ENCODE measurements around the gene METTL8. TPM values are rescaled to one million over a fixed set of nuclear protein-coding genes. Genes with fewer than 3 reads are reported as not detected.

METTL8 gene
- total and polyA plus RNA-seq, 2 of the 13 experiments (the other 11 are each of a cell fraction or from before 2014, with no cell fraction given), result 18.6 to 68.2 TPM

- TF ChIP-seq, protein P1, sequence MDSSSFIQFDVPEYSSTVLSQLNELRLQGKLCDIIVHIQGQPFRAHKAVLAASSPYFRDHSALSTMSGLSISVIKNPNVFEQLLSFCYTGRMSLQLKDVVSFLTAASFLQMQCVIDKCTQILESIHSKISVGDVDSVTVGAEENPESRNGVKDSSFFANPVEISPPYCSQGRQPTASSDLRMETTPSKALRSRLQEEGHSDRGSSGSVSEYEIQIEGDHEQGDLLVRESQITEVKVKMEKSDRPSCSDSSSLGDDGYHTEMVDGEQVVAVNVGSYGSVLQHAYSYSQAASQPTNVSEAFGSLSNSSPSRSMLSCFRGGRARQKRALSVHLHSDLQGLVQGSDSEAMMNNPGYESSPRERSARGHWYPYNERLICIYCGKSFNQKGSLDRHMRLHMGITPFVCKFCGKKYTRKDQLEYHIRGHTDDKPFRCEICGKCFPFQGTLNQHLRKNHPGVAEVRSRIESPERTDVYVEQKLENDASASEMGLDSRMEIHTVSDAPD (CRISPR knock-in tag; IDR thresholded peaks at IDR 0.05), result 0 out of 2 replicates have a peak, but pooled peaks have one; percentile 31
- no peak for TF ChIP-seq KDM1A (CRISPR knock-in tag; IDR thresholded peaks at IDR 0.05)
- peak; percentile 53; the same call in 1 of the 2 replicates for TF ChIP-seq HNF4G (IDR thresholded peaks at IDR 0.05; ENCODE audit: borderline replicate concordance, low read depth, low read length)
- TF ChIP-seq HNF4G (CRISPR knock-in tag; IDR thresholded peaks at IDR 0.05; ENCODE audit: borderline replicate concordance, low read depth), result no peak
- no peak for TF ChIP-seq SMAD3 (CRISPR knock-in tag; IDR thresholded peaks at IDR 0.05)
- TF ChIP-seq ZNF772 (CRISPR knock-in tag; IDR thresholded peaks at IDR 0.05), result no peak
- TF ChIP-seq, protein P2, sequence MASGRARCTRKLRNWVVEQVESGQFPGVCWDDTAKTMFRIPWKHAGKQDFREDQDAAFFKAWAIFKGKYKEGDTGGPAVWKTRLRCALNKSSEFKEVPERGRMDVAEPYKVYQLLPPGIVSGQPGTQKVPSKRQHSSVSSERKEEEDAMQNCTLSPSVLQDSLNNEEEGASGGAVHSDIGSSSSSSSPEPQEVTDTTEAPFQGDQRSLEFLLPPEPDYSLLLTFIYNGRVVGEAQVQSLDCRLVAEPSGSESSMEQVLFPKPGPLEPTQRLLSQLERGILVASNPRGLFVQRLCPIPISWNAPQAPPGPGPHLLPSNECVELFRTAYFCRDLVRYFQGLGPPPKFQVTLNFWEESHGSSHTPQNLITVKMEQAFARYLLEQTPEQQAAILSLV (CRISPR knock-in tag; IDR thresholded peaks at IDR 0.05; ENCODE audit: borderline replicate concordance), result no peak
- TF ChIP-seq ZNF616 (CRISPR knock-in tag; IDR thresholded peaks at IDR 0.05; ENCODE audit: low read depth), result no peak
These were observed 109.7 kb downstream of the METTL8 start (continued) for GRCh38 chr2:171323971-171324528.

DNA sequence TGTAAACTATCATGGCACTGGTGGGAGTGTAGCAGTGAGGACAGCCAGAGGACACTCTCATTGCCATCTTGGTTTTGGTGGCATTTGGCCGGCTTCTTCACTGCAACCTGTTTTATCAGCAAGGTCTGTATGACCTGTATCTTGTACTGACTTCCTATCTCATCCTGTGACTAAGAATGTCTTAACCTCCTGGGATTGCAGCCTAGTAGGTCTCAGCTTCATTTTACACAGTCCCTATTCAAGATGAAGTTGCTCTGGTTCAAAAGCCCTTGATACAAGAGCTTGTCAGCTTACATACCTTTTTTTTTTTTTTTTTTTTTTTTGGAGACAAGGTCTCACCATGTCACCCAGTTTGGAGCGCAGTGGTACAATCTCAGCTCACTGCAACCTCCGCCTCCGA is 110.9 kb downstream of the METTL8 start:
- WGBS (ENCODE audit: low lambda C conversion rate), result over 99% methylated on average over 4 of the region's 4 CpGs
- H3K27me3 ChIP-seq (ENCODE audit: control insufficient read depth in 1 of 2, insufficient read depth in 2 of 2, low read length in 2 of 2), result no peaks in the 10 kb centered on the region
- TF ChIP-seq ZNF124 (CRISPR knock-in tag; IDR thresholded peaks at IDR 0.05) (no peak), RBM22 (optimal IDR thresholded peaks at IDR 0.05; ENCODE audit: low read length) (no peak), JUN (CRISPR knock-in tag; IDR thresholded peaks at IDR 0.05) (no peak)
- no peak overlapping the region for H2AFZ ChIP-seq (ENCODE audit: low read length)
- ATAC-seq (no peak), FAIRE-seq (no peak), DNase-seq (ENCODE audit: low spot score) (no peak)
- no peak overlapping the region for H3K9ac ChIP-seq (ENCODE audit: insufficient read depth, low read depth, low read length)
- H3K4me1 ChIP-seq (ENCODE audit: insufficient read depth, low read length), result peaks cover 13% of the 10 kb centered on the region
- H3K9me3 ChIP-seq (ENCODE audit: low read length), result no peaks in the 10 kb centered on the region
- no peak overlapping the region for H3K4me3 ChIP-seq (replicated peaks in 1 of 3; ENCODE audit: insufficient read depth in 1 of 3, low read depth in 2 of 3, low read length in 3 of 3)
- H3K36me3 ChIP-seq (replicated peaks in 1 of 2; ENCODE audit: control insufficient read depth in 1 of 2, insufficient read depth in 2 of 2, low read length in 2 of 2), result peaks cover 5 to 13% of the 10 kb centered on the region in 2 experiments; a peak in 4 of 5 replicates
- no TSS peak for BruUV-seq (replicated peaks)
- intact Hi-C loops (cut with micrococcal nuclease; ENCODE audit: unreplicated experiment), result no loop called here
- H3K79me2 ChIP-seq (ENCODE audit: insufficient read depth, low read length), result no peaks in the 10 kb centered on the region
- no peaks in the 10 kb centered on the region for H4K20me1 ChIP-seq (ENCODE audit: insufficient read depth, low read length)
- in situ Hi-C loops (cut with HindIII; ENCODE audit: extremely low pct_ligation_motif_present, low pct_unique_long_range_greater_than_20kb), result no loop called here
- no peak overlapping the region for H3K4me2 ChIP-seq (ENCODE audit: low read depth, low read length)
- no peak overlapping the region for H3K27ac ChIP-seq (ENCODE audit: extremely low read length, insufficient read depth, low read length)
- POLR2A ChIA-PET, result no interaction called here
- CTCF ChIA-PET (ENCODE audit: low intra/inter-chr PET ratio, low total read pairs), result no interaction called here

Measured in HepG2 (cell line).